Stimulated activated CD8-positive, alpha-beta memory T cell treated with anti-CD3 and anti-CD28 coated beads, Interleukin-15, amount 100 ng/mL, for 24 hours (primary cell): ENCODE measurements around the gene BCL2L15.
A peak's percentile ranks its signal among the peaks of the same experiment; 100 is the strongest.

ENCODE experiments used
- DNase-seq: peaks from one replicate; pipeline ENCODE4 v3.0.0-alpha.2; 2020; ENCODE audit warnings: low read depth

Gene BCL2L15

DNA sequence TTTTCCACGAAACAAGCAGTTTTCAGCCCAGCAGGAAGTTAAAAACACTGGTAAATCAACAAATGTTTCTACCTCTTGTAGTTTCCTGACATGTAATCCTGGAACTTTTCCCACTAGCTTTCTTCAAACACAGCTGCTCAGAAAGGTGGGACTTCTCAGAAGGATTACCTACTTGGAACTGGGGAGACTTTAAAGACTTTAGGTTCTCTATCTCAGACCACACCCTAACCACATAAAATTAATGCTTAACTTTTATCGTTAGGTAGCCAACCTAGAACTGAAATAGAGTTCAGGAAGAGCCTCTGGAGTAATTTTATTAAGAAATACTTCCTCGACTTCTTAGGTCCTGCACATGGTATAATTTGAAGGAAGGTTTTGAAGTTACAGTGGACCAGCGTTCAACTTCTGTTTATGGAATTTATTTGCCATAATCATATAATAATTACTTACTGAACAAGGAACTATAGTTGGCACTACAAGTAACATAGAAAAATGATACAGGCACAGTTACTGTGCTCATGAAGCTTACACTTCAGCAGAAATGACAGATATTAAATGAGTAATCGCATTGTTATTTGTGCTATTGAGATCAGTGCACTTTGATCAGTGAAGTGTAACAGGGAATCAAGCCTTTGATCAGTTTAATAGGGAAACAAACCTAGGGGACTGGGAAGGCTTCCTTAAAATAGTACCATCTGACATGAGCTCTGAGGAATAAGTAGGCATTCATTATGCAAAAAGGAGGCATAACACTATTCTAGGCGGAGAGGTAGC, at the start of gene BCL2L15:
Gene BCL2L15 (minus strand): TSS at position 180 of the 774 bp plus-strand sequence. CDS start 206 bp downstream, outside the sequence.
- no peak for DNase-seq

- no peak for DNase-seq
Measured at GRCh38 chr1:113937146-113937545, 49.8 kb upstream of the BCL2L15 start.

- DNase-seq = no peak
Measured at GRCh38 chr1:113935970-113936369, 48.6 kb upstream of the BCL2L15 start.

DNA sequence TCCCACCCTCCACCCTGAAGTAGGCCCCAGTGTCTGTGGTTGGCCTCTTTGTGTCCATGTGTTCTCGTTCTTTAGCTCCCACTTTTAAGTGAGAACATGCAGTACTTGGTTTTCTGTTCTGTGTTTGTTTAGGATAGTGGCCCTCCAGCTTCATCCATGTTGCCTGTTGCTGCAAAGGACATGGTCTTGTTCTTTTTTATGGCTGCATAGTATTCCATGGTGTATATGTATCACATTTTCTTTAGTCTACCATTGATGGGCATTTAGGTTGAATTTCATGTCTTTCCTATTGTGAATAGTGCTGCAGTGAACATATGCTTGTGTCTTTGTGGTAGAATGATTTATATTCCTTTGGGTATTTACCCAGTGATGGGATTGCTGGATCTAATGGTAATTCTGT, 47.8 kb upstream of the BCL2L15 start:
- no peak for DNase-seq

GRCh38 chr1:113934511-113935055, 47.2 kb upstream of the BCL2L15 start:
- no peak for DNase-seq

GRCh38 chr1:113934006-113934405, 46.6 kb upstream of the BCL2L15 start:
- no peak for DNase-seq

DNA sequence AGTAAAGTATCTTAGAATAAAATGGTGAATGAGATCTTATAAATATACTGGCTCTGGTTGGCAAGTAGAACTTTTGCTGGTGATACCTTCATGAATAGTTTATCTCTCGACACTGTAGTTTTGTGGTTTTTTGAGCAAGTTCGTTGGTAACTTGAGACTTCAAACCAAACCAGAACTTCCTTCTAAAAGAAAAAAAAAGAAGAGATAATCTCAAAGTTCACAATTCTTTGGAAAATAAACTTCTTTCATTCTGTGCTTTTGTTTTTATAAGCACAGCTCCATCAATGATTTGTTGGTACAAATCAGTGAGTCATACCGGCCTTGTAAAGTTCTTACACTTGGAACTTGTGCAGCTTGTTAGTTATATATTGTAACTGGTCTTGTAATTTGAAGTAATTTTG, 44.1 kb upstream of the BCL2L15 start:
- DNase-seq = no peak

DNA sequence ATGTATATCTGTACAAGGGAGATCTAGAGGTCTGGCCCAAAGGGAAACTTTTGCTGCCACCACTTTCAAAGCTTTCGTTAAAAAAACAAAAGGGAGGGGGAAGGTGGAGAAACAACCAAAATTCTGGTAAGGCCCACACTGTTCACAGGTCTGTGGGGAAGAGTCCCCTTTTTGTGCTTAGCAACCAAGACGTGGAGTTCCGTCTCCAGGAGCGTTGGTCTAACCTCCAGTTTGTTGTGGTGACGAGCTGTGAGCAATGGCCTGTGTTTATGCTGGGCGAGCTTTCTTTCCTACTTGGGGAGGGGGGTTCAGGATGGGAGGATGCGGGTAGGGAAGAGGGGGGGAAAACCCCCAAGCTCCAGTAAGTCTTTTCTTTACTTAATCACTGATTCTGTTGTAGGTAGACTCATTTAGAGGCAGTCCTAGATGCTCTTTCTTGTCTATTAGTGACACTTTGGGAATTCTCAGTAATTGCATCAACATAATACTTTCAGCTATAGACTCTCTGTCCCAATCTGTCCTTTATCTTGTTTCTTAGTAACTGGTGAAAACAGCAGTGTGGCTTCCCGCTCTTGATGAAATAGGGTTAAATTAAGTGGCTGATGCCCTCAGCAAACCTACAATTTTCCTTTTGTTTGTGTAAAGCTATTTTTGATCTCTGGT, 43.2 kb upstream of the BCL2L15 start:
- DNase-seq = peak; percentile 22

DNA sequence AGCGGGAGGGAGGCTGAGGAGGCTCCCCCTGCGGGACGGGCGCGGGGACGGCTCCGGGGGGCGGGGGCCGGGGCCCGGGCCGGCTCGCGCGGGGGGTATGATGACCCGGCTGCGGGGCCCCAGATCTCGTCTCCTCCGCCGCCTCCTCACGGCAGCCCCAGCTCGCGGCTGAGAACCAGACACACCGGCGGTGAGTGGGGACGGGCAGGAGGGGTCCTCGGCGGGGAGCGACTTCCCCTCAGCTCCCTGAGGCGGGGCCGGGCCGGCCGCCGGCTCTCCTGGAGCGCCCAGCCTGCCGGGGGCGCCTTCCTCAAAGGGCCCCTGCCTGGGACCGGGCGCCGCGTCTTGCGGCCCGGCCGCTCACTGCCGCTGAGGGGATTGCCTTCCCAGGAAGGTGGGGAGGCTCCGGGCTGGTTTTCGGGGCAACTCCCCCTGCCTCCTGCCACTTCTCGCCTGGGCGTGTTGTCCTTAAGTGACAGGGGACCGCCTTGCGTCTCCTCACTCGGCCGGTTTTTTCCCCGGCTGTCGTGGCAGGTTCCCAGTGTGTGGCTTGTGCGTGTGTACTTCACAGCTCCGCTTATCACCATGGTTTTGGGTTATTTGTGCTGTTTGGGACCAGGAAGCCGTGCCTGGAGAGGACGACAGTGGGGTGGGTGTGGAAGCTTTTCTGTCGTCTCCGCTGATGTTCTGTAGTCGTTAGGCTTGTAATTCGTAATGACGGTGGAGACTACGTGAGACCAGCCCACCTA, 42.5 kb upstream of the BCL2L15 start:
- peak; percentile 29 for DNase-seq

- DNase-seq = peak; percentile 81
Measured at GRCh38 chr1:113928941-113929749, 41.8 kb upstream of the BCL2L15 start, which contains the start of gene HIPK1. TSS of gene HIPK1 (plus strand) at chr1:113929324.

DNA sequence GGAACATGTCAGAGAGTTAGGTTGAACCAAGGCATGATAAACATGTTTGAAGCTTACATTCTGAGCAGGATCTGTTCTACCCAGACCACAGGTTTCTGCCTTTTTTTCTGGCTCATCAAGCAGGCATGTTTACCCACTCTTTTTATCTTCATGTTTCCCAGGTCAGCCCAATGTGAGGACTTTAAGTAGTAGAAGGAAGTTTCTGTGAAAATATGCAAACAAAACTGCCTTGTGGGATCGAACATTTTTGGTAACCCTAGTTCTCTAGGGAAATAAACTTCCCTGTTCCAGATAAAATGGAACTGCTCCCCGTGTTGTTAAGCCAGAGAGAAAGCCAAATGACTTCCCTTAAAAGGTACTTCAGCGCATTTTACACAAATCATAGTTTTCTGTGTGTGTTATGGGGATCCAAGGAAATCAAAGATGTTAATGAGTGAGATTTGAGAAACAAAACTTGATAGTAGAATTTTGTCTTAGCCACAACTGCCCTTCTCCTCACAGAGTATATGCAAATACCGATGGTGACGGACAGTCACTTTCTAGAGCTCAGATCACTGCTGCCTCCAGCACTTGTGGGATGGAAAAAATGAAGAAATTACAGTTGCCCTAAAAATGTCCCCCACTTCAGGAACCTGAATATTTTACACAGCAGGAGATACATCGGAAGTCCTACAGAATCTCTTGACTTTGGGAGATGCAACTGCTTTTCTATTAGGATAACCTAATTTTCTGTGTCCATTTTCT, 41.0 kb upstream of the BCL2L15 start:
- DNase-seq = no peak

DNA sequence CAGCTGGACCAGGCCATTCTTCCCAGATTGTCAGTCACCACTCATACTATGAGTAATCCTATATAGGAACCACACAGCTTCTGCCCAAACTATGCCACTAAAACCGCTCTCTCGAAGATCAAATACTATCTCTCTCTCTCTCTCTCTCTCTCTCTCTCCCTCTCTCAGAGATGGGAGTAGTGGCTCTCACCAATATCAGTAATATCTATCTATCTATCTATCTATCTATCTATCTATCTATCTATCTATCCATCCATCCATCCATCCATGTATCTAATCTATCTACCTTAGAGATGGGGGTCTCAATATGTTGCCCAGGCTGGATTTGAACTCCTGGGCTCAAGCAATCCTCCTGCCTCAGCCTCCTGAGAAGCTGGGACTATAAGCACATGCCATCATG, 37.1 kb upstream of the BCL2L15 start:
- no peak for DNase-seq

GRCh38 chr1:113922957-113923356, 35.6 kb upstream of the BCL2L15 start:
- no peak for DNase-seq

DNA sequence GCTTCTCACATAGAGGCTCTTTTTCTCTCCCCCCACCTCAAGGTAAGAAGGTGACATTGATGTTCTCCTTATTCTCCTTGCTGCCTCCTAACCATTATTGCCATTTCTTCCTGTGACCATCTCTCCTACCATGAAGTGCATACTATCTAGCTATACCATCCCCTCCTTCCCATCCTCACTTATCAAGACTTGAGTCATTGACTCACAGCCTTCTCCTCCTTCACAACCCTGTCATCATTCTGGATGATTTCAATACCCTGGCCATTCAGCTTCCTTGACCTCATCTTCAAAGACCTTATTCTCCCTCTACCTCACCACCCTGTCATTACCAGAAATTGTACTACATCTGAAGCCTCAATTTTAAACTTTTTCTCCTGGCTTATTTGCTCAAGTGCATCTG, 30.9 kb upstream of the BCL2L15 start:
- no peak for DNase-seq

GRCh38 chr1:113917400-113918082, 30.2 kb upstream of the BCL2L15 start:
- no peak for DNase-seq

GRCh38 chr1:113916974-113917373, 29.6 kb upstream of the BCL2L15 start:
- no peak for DNase-seq

DNA sequence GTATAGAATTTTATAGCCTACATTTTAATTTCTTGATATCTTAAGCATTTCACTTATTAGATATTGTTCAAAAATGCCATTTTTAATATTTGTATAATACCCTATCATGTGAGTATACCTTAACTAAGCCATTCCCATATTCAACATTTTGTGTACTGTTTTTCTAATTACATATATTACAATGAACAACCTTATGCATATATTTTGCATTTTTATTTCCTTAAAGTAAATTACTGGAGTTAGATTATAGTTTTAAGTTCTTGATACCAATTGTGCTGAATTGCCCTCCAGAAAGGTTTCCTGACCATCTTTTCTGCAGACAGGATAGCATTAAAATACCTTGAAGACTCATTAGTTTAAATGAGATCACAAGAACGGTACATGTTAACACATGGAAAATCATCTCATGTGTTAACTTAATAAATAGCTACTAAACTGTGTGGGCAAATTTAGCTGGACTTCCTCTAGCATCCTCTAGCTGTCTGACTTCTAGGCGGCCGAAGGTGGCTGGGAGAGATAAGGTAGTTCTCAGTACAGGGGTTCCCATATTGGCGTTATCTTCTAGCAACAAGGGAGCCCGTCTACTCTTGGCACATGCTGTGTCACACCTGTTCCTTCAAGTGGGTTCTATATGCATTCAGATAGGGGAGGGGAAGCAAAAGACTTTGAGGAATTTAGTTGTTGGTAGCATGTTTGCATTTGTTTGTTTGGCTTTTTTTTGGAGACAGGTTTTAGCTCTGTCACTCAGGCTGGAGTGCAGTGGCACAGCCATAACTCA, 26.7 kb upstream of the BCL2L15 start:
- no peak for DNase-seq

DNA sequence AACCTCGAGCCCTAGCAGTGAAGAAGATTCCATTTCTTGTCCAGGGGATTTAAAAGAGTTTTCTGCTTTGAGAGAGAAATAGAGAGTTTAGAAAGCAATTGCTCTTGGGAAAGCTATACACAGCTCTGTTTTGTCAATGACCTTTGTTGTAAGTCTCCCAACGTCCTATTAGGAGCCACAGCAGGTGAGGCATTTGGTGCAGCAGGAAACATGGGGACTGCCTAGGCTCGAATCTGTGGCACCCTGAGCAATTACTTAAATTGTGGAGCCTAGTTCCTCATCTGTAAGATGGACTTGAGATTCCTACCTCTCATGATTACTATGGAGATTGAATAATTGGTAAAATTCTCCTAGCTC, 25.9 kb upstream of the BCL2L15 start:
- no peak for DNase-seq

DNA sequence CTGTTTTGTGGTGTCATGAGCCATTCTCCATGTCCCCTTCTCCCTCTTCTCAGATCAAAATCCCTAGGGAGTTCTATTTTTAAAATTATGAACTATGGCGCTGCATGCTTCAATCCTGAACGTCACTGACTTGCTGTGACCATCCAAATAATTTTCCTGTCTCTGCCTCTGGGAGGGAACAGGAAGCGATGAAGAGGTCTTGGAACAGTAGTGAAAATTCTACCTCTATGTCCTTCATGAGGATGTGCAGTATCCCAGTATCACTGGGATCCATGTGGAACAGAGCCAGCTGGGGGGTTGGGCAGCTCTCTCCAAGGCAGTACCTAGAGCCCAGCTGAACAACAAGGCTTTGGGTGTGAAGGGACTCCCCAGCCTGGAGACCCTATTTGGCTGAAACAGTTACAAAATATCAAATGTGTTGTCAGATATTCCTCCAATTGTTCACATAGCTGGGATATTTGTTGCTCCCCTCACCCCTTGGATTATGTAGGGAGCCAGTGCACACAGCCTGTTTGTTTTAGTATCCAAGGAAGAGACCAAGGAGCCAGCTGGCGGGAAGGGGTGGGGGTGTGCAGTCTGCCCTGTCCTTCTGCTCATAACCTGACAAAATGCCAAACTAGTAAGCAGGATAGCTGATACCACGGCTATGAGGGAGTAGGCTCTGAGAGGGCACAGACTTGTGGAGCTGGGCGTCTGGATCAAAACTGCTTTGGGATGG, 25.4 kb upstream of the BCL2L15 start:
- no peak for DNase-seq
